A549 (cell line): ENCODE measurements around the gene GAS6. TPM values are rescaled to one million over a fixed set of nuclear protein-coding genes. Genes with fewer than 3 reads are reported as not detected.

Source experiments
- ATAC-seq, 2 experiments: fragments of 200-7000 bp in 1 of 2; fragments of >200 bp in 1 of 2; cut with Nextera tagmentation in 1 of 2; cut with Tn5 transposase in 1 of 2; 3 replicates each; pipeline versions ENCODE4 v1.8.0 to v1.9.1; 2018 to 2020; ENCODE audit warnings: mild to moderate bottlenecking in 1 of 2, moderate library complexity in 1 of 2
- CTCF ChIA-PET: fragments of 300-600 bp; sonication (Branson Sonifier 250); formaldehyde crosslinking; extraction: SDS; loops from one replicate; lab custom pipeline; 2021; ENCODE audit warnings: antibody characterized with exemption, inconsistent platforms; lab: Yijun Ruan, JAX
- POLR2A ChIA-PET: fragments of 350-600 bp; formaldehyde crosslinking; extraction: SDS; loops from one replicate; lab custom pipeline; 2021; ENCODE audit warnings: antibody characterized with exemption, inconsistent platforms; lab: Yijun Ruan, JAX
- DNase-seq, 2 experiments: peaks; one replicate each; pipeline versions ENCODE4 v3.0.0 to v3.0.0-alpha.2; 2011 to 2016; ENCODE audit warnings: low read depth in 1 of 2, low spot score in 1 of 2
- FAIRE-seq: peaks from 2 replicates; lab custom pipeline; 2011; peaks lifted over from hg19 to GRCh38; lab: Jason Lieb, UNC
- H3K27ac ChIP-seq, 2 experiments: fragments of >200 bp; sonication (Bioruptor Twin); formaldehyde crosslinking; 3 replicates each; pipeline ENCODE4 v1.5.1; 2016 to 2017
- H3K4me1 ChIP-seq: fragments of >200 bp; sonication (Bioruptor Twin); formaldehyde crosslinking; 3 replicates; pipeline ENCODE4 v1.6.1; 2016
- H3K4me2 ChIP-seq: fragments of >200 bp; sonication (Bioruptor Twin); formaldehyde crosslinking; 3 replicates; pipeline ENCODE4 v1.6.1; 2016
- H3K4me3 ChIP-seq: fragments of >200 bp; sonication (Bioruptor Twin); formaldehyde crosslinking; 3 replicates; pipeline ENCODE4 v1.5.1; 2016
- H3K9me3 ChIP-seq: fragments of >200 bp; sonication (Bioruptor Twin); formaldehyde crosslinking; 3 replicates; pipeline ENCODE4 v1.6.1; 2016
- BHLHE40 ChIP-seq: IDR thresholded peaks from 2 replicates; pipeline ENCODE4 v1.6.1; 2012; ENCODE audit warnings: low read depth, low read length, inconsistent platforms
- FOSL2 ChIP-seq, 2 experiments: fragments of 450-650 bp in 1 of 2; fragments of >200 bp in 1 of 2; sonication (Bioruptor Twin) in 1 of 2; formaldehyde crosslinking; IDR thresholded peaks; 2 replicates each; pipeline versions ENCODE4 v1.5.0 to v1.6.1; 2016 to 2020; ENCODE audit warnings: mild to moderate bottlenecking in 1 of 2, moderate library complexity in 1 of 2
- FOXS1 ChIP-seq: fragments of 250-450 bp; sonication (Bioruptor Pico); IDR thresholded peaks from 2 replicates; pipeline ENCODE4 v1.5.0; 2020; ENCODE audit warnings: mild to moderate bottlenecking, moderate library complexity
- HOXA7 ChIP-seq: fragments of 250-450 bp; sonication (Bioruptor Pico); IDR thresholded peaks from 2 replicates; pipeline ENCODE4 v1.5.0; 2020; ENCODE audit warnings: mild to moderate bottlenecking, moderate library complexity
- HOXB13 ChIP-seq: fragments of 250-450 bp; sonication (Bioruptor Pico); IDR thresholded peaks from 2 replicates; pipeline ENCODE4 v1.5.0; 2020; ENCODE audit warnings: low read depth, mild to moderate bottlenecking, moderate library complexity
- KDM5A ChIP-seq: fragments of 200-600 bp; sonication (generic); IDR thresholded peaks from 2 replicates; pipeline ENCODE4 v1.6.1; 2016; ENCODE audit warnings: antibody characterized with exemption, mild to moderate bottlenecking
- MAFK ChIP-seq: fragments of 450-650 bp; IDR thresholded peaks from 2 replicates; pipeline ENCODE4 v1.6.1; 2014; ENCODE audit not compliant: partially characterized antibody
- MAX ChIP-seq: IDR thresholded peaks from 2 replicates; pipeline ENCODE4 v1.6.1; 2012
- MAZ ChIP-seq: fragments of 150-350 bp; IDR thresholded peaks from 2 replicates; pipeline ENCODE4 v1.6.1; 2014; ENCODE audit warnings: antibody characterized with exemption, low read depth, low read length, borderline replicate concordance
- MYC ChIP-seq: IDR thresholded peaks from 2 replicates; pipeline ENCODE4 v1.6.1; 2012; ENCODE audit warnings: mild to moderate bottlenecking, inconsistent platforms, low read length, improper control_type of control experiment, borderline replicate concordance
- NFE2L2 ChIP-seq: fragments of 150-350 bp; conservative IDR thresholded peaks from 2 replicates; pipeline ENCODE4 v1.6.1; 2014; ENCODE audit warnings: low read length
- NPAS2 ChIP-seq: fragments of 250-450 bp; sonication (Bioruptor Pico); IDR thresholded peaks from 2 replicates; pipeline ENCODE4 v1.8.0; 2022; ENCODE audit warnings: mild to moderate bottlenecking, moderate library complexity, borderline replicate concordance
- NR3C1 ChIP-seq: fragments of >200 bp; sonication (Bioruptor Twin); formaldehyde crosslinking; IDR thresholded peaks from 3 replicates; pipeline ENCODE4 v1.6.1; 2017
- PHF8 ChIP-seq: fragments of 200-600 bp; sonication (generic); IDR thresholded peaks from 2 replicates; pipeline ENCODE4 v1.6.1; 2016; ENCODE audit warnings: low read depth, mild to moderate bottlenecking, antibody characterized with exemption, moderate library complexity, borderline replicate concordance
- RAD21 ChIP-seq, 2 experiments: fragments of >200 bp in 1 of 2; sonication (Bioruptor Twin) in 1 of 2; formaldehyde crosslinking in 1 of 2; IDR thresholded peaks in 1 of 2; conservative IDR thresholded peaks in 1 of 2; 2 replicates in 1 of 2; 3 replicates in 1 of 2; pipeline ENCODE4 v1.6.1; 2012 to 2018; ENCODE audit warnings: inconsistent platforms in 1 of 2
- RCOR1 ChIP-seq: fragments of 150-350 bp; IDR thresholded peaks from 2 replicates; pipeline ENCODE4 v1.6.1; 2014; ENCODE audit warnings: antibody characterized with exemption, low read length, low read depth
- RFX5 ChIP-seq: fragments of 450-650 bp; IDR thresholded peaks from 2 replicates; pipeline ENCODE4 v1.7.1; 2014; ENCODE audit warnings: antibody characterized with exemption, mild to moderate bottlenecking, moderate library complexity
- TFCP2L1 ChIP-seq: fragments of 250-450 bp; sonication (Bioruptor Pico); IDR thresholded peaks from 2 replicates; pipeline ENCODE4 v1.5.0; 2021; ENCODE audit warnings: mild to moderate bottlenecking
- USF2 ChIP-seq: fragments of 450-650 bp; IDR thresholded peaks from 2 replicates; pipeline ENCODE4 v1.6.1; 2014; ENCODE audit warnings: antibody characterized with exemption
- ZNF302 ChIP-seq: fragments of 250-450 bp; sonication (Bioruptor Pico); IDR thresholded peaks from 2 replicates; pipeline ENCODE4 v1.9.0; 2021; ENCODE audit warnings: inconsistent platforms, mild to moderate bottlenecking, moderate library complexity
- WGBS: methylation state at CpG from one replicate; pipeline ENCODE4 v1.1.6; 2017; ENCODE audit errors: missing lambda C conversion rate; 5-methylcytosine and 5-hydroxymethylcytosine counted together
- polyA plus RNA-seq, 4 experiments: library from polyadenylated mRNA; depleted of rRNA in 3 of 4; stranded (reverse); fragments of >200 nt; fragmentation: RNase III in 1 of 4; extraction: RNeasy Plus Mini Kit Qiagen cat#74134 plus additional on column Dnase treatment in 1 of 4; gene quantifications; 2 replicates in 3 of 4; 3 replicates in 1 of 4; pipeline ENCODE4 v1.2.3, GENCODE V29; 2011 to 2017
- TF ChIP-seq, protein P1 (sequence below): fragments of 150-350 bp; IDR thresholded peaks from 2 replicates; pipeline ENCODE4 v1.6.1; 2014; ENCODE audit warnings: low read depth, mild to moderate bottlenecking, low read length
- TF ChIP-seq, protein P2 (sequence below): fragments of >200 bp; sonication (Bioruptor Twin); formaldehyde crosslinking; IDR thresholded peaks from 3 replicates; pipeline ENCODE4 v1.5.1; 2016

The GAS6 gene
- polyA plus RNA-seq, 2 of the 4 experiments (the other 2 are of a cell fraction) = 3.5 to 5.7 TPM

GRCh38 chr13:113833111-113833830 lies 30.6 kb downstream of the GAS6 start:
- Histone ChIP-seq H3K4me1 (peaks cover 46% of the 10 kb centered on the region), H3K4me3 (no peak overlapping the region), H3K9me3 (no peaks in the 10 kb centered on the region), H3K4me2 (no peak overlapping the region), H3K27ac (peak overlapping the region; percentile 74 to 90)
- WGBS = 90% methylated on average over 19 of the region's 25 CpGs
- no peak for TF ChIP-seq KDM5A
- no peak for TF ChIP-seq MYC
- TF ChIP-seq RAD21 (conservative IDR thresholded peaks at IDR 0.05 in 1 of 2, IDR thresholded peaks at IDR 0.05 in 1 of 2) = no peak
- POLR2A ChIA-PET = no interaction called here
- ATAC-seq (no peak), FAIRE-seq (no peak), DNase-seq (no peak)
- CTCF ChIA-PET = no interaction called here

DNA sequence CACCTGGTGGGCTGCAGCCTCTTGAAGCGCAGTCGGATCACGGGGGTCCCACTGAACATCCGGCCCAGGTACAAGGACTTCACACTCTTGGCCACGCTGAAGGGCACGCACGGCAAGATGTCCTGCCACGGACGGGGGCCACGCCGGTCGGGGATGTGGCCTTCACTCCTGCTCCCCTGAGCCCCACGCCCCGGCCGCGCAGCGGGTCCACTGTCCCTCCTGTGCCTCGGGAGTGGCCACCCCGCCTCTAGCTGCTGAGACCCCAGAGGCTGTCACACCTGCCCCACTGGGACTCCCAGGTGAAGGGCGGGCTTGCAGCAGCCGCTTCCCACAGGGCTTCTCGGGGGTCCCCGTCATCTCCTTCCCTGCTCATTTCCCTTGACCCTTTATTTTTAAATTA lies 31.2 kb downstream of the GAS6 start:
- 98% methylated on average over 18 of the region's 23 CpGs for WGBS
- ATAC-seq = no peak
- Histone ChIP-seq H3K4me1 (peaks cover 46% of the 10 kb centered on the region), H3K4me3 (no peak overlapping the region), H3K4me2 (peak overlapping the region; percentile 54), H3K9me3 (no peaks in the 10 kb centered on the region), H3K27ac (peak overlapping the region; percentile 74 to 90)
- no peak for DNase-seq
- TF ChIP-seq HOXB13 (CRISPR knock-in tag) (no peak), NR3C1 (no peak), TFCP2L1 (CRISPR knock-in tag) (no peak), HOXA7 (no peak), RCOR1 (no peak)
- CTCF ChIA-PET = no interaction called here
- POLR2A ChIA-PET = no interaction called here
- no peak for FAIRE-seq

DNA sequence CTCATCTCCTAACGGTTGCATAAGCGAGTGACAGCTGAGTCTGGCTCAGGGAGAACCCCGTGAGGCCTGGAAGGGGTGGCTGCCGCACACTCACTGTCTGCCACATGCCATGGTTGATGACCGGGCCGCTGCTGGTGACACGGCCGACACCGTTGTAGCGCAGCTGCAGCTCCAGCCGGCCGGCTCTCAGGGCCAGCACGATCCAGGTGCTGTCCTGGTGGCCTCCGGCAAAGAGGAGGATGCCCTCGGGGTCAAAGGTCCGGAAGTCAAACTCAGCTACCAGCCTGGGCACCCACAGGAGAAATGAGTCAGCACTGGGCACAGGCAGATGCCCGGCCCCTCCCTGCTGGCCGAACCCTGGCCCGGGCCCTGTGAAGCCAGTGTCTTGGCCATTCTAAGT lies 31.7 kb downstream of the GAS6 start:
- peak; percentile 8 to 43; a peak in 3 of 6 replicates for ATAC-seq
- Histone ChIP-seq H3K4me1 (peaks cover 41% of the 10 kb centered on the region), H3K4me3 (no peak overlapping the region), H3K27ac (peak overlapping the region; percentile 74 to 90)
- WGBS = 46% methylated on average over 10 of the region's 19 CpGs
- CTCF ChIA-PET = no interaction called here
- FAIRE-seq = no peak
- TF ChIP-seq PHF8 (no peak), NFE2L2 (no peak), RAD21 (conservative IDR thresholded peaks at IDR 0.05 in 1 of 2, IDR thresholded peaks at IDR 0.05 in 1 of 2) (no peak), MAZ (no peak), NR3C1 (no peak), NPAS2 (CRISPR knock-in tag) (no peak), TFCP2L1 (CRISPR knock-in tag) (no peak), MAX (peak; percentile 35; the same call in 1 of the 2 replicates), MAFK (peak; percentile 7), USF2 (no peak), FOSL2 (IDR thresholded peaks at IDR 0.05) (no peak), FOSL2 (CRISPR knock-in tag; IDR thresholded peaks at IDR 0.05) (peak; percentile 19; the same call in 1 of the 2 replicates), RFX5 (no peak), BHLHE40 (no peak), FOXS1 (CRISPR knock-in tag) (no peak), ZNF302 (CRISPR knock-in tag) (no peak)
- TF ChIP-seq, protein P1, sequence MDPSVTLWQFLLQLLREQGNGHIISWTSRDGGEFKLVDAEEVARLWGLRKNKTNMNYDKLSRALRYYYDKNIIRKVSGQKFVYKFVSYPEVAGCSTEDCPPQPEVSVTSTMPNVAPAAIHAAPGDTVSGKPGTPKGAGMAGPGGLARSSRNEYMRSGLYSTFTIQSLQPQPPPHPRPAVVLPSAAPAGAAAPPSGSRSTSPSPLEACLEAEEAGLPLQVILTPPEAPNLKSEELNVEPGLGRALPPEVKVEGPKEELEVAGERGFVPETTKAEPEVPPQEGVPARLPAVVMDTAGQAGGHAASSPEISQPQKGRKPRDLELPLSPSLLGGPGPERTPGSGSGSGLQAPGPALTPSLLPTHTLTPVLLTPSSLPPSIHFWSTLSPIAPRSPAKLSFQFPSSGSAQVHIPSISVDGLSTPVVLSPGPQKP = no peak
- TF ChIP-seq, protein P2, sequence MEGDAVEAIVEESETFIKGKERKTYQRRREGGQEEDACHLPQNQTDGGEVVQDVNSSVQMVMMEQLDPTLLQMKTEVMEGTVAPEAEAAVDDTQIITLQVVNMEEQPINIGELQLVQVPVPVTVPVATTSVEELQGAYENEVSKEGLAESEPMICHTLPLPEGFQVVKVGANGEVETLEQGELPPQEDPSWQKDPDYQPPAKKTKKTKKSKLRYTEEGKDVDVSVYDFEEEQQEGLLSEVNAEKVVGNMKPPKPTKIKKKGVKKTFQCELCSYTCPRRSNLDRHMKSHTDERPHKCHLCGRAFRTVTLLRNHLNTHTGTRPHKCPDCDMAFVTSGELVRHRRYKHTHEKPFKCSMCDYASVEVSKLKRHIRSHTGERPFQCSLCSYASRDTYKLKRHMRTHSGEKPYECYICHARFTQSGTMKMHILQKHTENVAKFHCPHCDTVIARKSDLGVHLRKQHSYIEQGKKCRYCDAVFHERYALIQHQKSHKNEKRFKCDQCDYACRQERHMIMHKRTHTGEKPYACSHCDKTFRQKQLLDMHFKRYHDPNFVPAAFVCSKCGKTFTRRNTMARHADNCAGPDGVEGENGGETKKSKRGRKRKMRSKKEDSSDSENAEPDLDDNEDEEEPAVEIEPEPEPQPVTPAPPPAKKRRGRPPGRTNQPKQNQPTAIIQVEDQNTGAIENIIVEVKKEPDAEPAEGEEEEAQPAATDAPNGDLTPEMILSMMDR = no peak
- TF ChIP-seq, all 56 proteins: peak for 3
- H3K9me3 ChIP-seq = no peaks in the 10 kb centered on the region
- peak; percentile 16 to 40 for DNase-seq
- POLR2A ChIA-PET = no interaction called here
- peak overlapping the region; percentile 54 for H3K4me2 ChIP-seq
